ENCODE results near the gene CCN6.
"Not testable (repeated sequence)": the region's sequence is repeated elsewhere in the genome, so short reads cannot be mapped to it uniquely, and the experiment has no call there.

CCN6 gene

GRCh38 chr6:112100561-112100960 lies 46.7 kb downstream of the CCN6 start:
- in situ Hi-C loops (cut with MboI; ENCODE audit: low sequenced_read_pairs, unreplicated experiment): no loop called here
- TF ChIP-seq CTCF (IDR thresholded peaks at IDR 0.05; ENCODE audit: borderline replicate concordance, control extremely low read depth, extremely low read depth, insufficient read depth, missing control alignments): no peak
- DNase-seq (ENCODE audit: low spot score): no peak

- in situ Hi-C loops (cut with MboI; ENCODE audit: low sequenced_read_pairs, unreplicated experiment); DNase-seq (ENCODE audit: low spot score): not testable (repeated sequence)
Measured at GRCh38 chr6:112106026-112106425, 52.1 kb downstream of the CCN6 start.

GRCh38 chr6:112106562-112106961 lies 52.7 kb downstream of the CCN6 start:
- TF ChIP-seq CTCF (IDR thresholded peaks at IDR 0.05; ENCODE audit: borderline replicate concordance, control extremely low read depth, extremely low read depth, insufficient read depth, missing control alignments): no peak
- in situ Hi-C loops (cut with MboI; ENCODE audit: low sequenced_read_pairs, unreplicated experiment): no loop called here
- DNase-seq (ENCODE audit: low spot score): no peak

- in situ Hi-C loops (cut with MboI; ENCODE audit: low sequenced_read_pairs, unreplicated experiment): no loop called here
- no peak for TF ChIP-seq CTCF (IDR thresholded peaks at IDR 0.05; ENCODE audit: borderline replicate concordance, control extremely low read depth, extremely low read depth, insufficient read depth, missing control alignments)
- DNase-seq (ENCODE audit: low spot score): no peak
Measured at GRCh38 chr6:112109262-112109661, 55.4 kb downstream of the CCN6 start.

- TF ChIP-seq CTCF (IDR thresholded peaks at IDR 0.05; ENCODE audit: borderline replicate concordance, control extremely low read depth, extremely low read depth, insufficient read depth, missing control alignments): no peak
- DNase-seq (ENCODE audit: low spot score): no peak
- in situ Hi-C loops (cut with MboI; ENCODE audit: low sequenced_read_pairs, unreplicated experiment): no loop called here
Measured at GRCh38 chr6:112113431-112113830, 59.5 kb downstream of the CCN6 start.

- DNase-seq (ENCODE audit: low spot score): no peak
- in situ Hi-C loops (cut with MboI; ENCODE audit: low sequenced_read_pairs, unreplicated experiment): no loop called here
- no peak for TF ChIP-seq CTCF (IDR thresholded peaks at IDR 0.05; ENCODE audit: borderline replicate concordance, control extremely low read depth, extremely low read depth, insufficient read depth, missing control alignments)
Measured at GRCh38 chr6:112113918-112114317, 60.0 kb downstream of the CCN6 start.

GRCh38 chr6:112114577-112115223 lies 60.8 kb downstream of the CCN6 start:
- no peak for DNase-seq (ENCODE audit: low spot score)
- in situ Hi-C loops (cut with MboI; ENCODE audit: low sequenced_read_pairs, unreplicated experiment): no loop called here
- TF ChIP-seq CTCF (IDR thresholded peaks at IDR 0.05; ENCODE audit: borderline replicate concordance, control extremely low read depth, extremely low read depth, insufficient read depth, missing control alignments): no peak

Data from GM13976 (cell line).